ENCODE data around the gene PVALB.

Gene PVALB

GRCh38 chr22:36816636-36817524 lies at the start of gene PVALB:
Gene PVALB, minus strand, starts transcription at chr22:36817035. Its CDS starts 30 bp downstream, at chr22:36817005.
- no peak for FAIRE-seq

GRCh38 chr22:36865346-36865745 lies 48.5 kb upstream of the PVALB start:
- DNase-seq (ENCODE audit: low spot score) (no peak), FAIRE-seq (no peak)

More at GRCh38 chr22:36816636-36817524, at the start of gene PVALB:
- no peak for DNase-seq (ENCODE audit: low spot score)

- DNase-seq (ENCODE audit: low spot score): no peak
- no peak for FAIRE-seq
Observed at GRCh38 chr22:36864454-36865215, 47.8 kb upstream of the PVALB start.

GRCh38 chr22:36863979-36864378 lies 47.1 kb upstream of the PVALB start:
- FAIRE-seq (no peak), DNase-seq (ENCODE audit: low spot score) (no peak)

GRCh38 chr22:36863281-36863680 lies 46.4 kb upstream of the PVALB start:
- no peak for FAIRE-seq

GRCh38 chr22:36862251-36863242 lies 45.7 kb upstream of the PVALB start:
- FAIRE-seq (no peak), DNase-seq (ENCODE audit: low spot score) (no peak)

More at GRCh38 chr22:36863281-36863680, 46.4 kb upstream of the PVALB start:
- no peak for DNase-seq (ENCODE audit: low spot score)

GRCh38 chr22:36860821-36861659 lies 44.2 kb upstream of the PVALB start, which contains the start of gene NCF4:
Gene NCF4, plus strand, starts transcription at chr22:36861006. Its CDS starts 166 bp downstream, at chr22:36861172.
- FAIRE-seq (no peak), DNase-seq (ENCODE audit: low spot score) (no peak)

GRCh38 chr22:36860438-36860820 lies 43.6 kb upstream of the PVALB start:
- FAIRE-seq: no peak
- no peak for DNase-seq (ENCODE audit: low spot score)

- FAIRE-seq: no peak
- DNase-seq (ENCODE audit: low spot score): no peak
Observed at GRCh38 chr22:36860017-36860416, 43.2 kb upstream of the PVALB start.

- FAIRE-seq (no peak), DNase-seq (ENCODE audit: low spot score) (no peak)
Observed at GRCh38 chr22:36858966-36859365, 42.1 kb upstream of the PVALB start.

- FAIRE-seq: no peak
- DNase-seq (ENCODE audit: low spot score): no peak
Observed at GRCh38 chr22:36858156-36858555, 41.3 kb upstream of the PVALB start.

GRCh38 chr22:36856792-36857135 lies 39.9 kb upstream of the PVALB start:
- no peak for FAIRE-seq
- DNase-seq (ENCODE audit: low spot score): no peak

- FAIRE-seq (no peak), DNase-seq (ENCODE audit: low spot score) (peak; percentile 54)
Observed at GRCh38 chr22:36856121-36856791, 39.4 kb upstream of the PVALB start.

- DNase-seq (ENCODE audit: low spot score): no peak
- no peak for FAIRE-seq
Observed at GRCh38 chr22:36855478-36855877, 38.6 kb upstream of the PVALB start.

GRCh38 chr22:36853407-36854099 lies 36.7 kb upstream of the PVALB start:
- FAIRE-seq (no peak), DNase-seq (ENCODE audit: low spot score) (no peak)

- no peak for FAIRE-seq
- DNase-seq (ENCODE audit: low spot score): no peak
Observed at GRCh38 chr22:36852056-36852973, 35.5 kb upstream of the PVALB start.

- DNase-seq (ENCODE audit: low spot score) (no peak), FAIRE-seq (no peak)
Observed at GRCh38 chr22:36850682-36851081, 33.8 kb upstream of the PVALB start.

GRCh38 chr22:36850056-36850455 lies 33.2 kb upstream of the PVALB start:
- no peak for FAIRE-seq
- no peak for DNase-seq (ENCODE audit: low spot score)

Measured in RCC 7860 (cell line).